Stimulated activated CD4-positive, alpha-beta T cell treated with anti-CD3 and anti-CD28 coated beads, TNF-alpha, amount 100 ng/mL, for 1 hour (primary cell): ENCODE measurements around the gene HERC2.
"Not testable (repeated sequence)": the region's sequence is repeated elsewhere in the genome, so short reads cannot be mapped to it uniquely, and the experiment has no call there.

Experiments used
- DNase-seq, 3 donors: peaks; one replicate each; pipeline ENCODE4 v3.0.0-alpha.2; 2020; ENCODE audit warnings: low read depth in 3 of 3, low spot score in 1 of 3

HERC2 gene

GRCh38 chr15:28273873-28274610 lies 47.9 kb downstream of the HERC2 start:
- DNase-seq = no peak

GRCh38 chr15:28273468-28273867 lies 48.5 kb downstream of the HERC2 start:
- no peak for DNase-seq

GRCh38 chr15:28272587-28272986 lies 49.4 kb downstream of the HERC2 start:
- no peak for DNase-seq

GRCh38 chr15:28271697-28272260 lies 50.2 kb downstream of the HERC2 start:
- DNase-seq = no peak

- DNase-seq = no peak
Measured at GRCh38 chr15:28269097-28269496, 52.9 kb downstream of the HERC2 start.

- no peak for DNase-seq
Measured at GRCh38 chr15:28267727-28268126, 54.3 kb downstream of the HERC2 start.

- no peak for DNase-seq
Measured at GRCh38 chr15:28265334-28266019, 56.5 kb downstream of the HERC2 start.

GRCh38 chr15:28264166-28264565 lies 57.8 kb downstream of the HERC2 start:
- DNase-seq = no peak

GRCh38 chr15:28262438-28262837 lies 59.5 kb downstream of the HERC2 start:
- no peak for DNase-seq

- DNase-seq = no peak
Measured at GRCh38 chr15:28260722-28261121, 61.3 kb downstream of the HERC2 start.

GRCh38 chr15:28260317-28260716 lies 61.7 kb downstream of the HERC2 start:
- no peak for DNase-seq

GRCh38 chr15:28255965-28256364 lies 66.0 kb downstream of the HERC2 start:
- no peak for DNase-seq

GRCh38 chr15:28252831-28253230 lies 69.1 kb downstream of the HERC2 start:
- no peak for DNase-seq

GRCh38 chr15:28246605-28247004 lies 75.4 kb downstream of the HERC2 start:
- DNase-seq = no peak

- no peak for DNase-seq
Measured at GRCh38 chr15:28243901-28244300, 78.1 kb downstream of the HERC2 start.

GRCh38 chr15:28243399-28243798 lies 78.6 kb downstream of the HERC2 start:
- no peak for DNase-seq

GRCh38 chr15:28238296-28238695 lies 83.7 kb downstream of the HERC2 start:
- DNase-seq = not testable (repeated sequence)

- not testable (repeated sequence) for DNase-seq
Measured at GRCh38 chr15:28231743-28232142, 90.2 kb downstream of the HERC2 start.

- not testable (repeated sequence) for DNase-seq
Measured at GRCh38 chr15:28231336-28231735, 90.6 kb downstream of the HERC2 start.

GRCh38 chr15:28228990-28229640 lies 92.9 kb downstream of the HERC2 start:
- not testable (repeated sequence) for DNase-seq

GRCh38 chr15:28228096-28228495 lies 93.9 kb downstream of the HERC2 start:
- DNase-seq = no peak

- DNase-seq = not testable (repeated sequence)
Measured at GRCh38 chr15:28227303-28227702, 94.7 kb downstream of the HERC2 start.
